Measurements from ENCODE around the gene SPRR4.
"Not testable (repeated sequence)": the region's sequence is repeated elsewhere in the genome, so short reads cannot be mapped to it uniquely, and the experiment has no call there.

The SPRR4 gene

DNA sequence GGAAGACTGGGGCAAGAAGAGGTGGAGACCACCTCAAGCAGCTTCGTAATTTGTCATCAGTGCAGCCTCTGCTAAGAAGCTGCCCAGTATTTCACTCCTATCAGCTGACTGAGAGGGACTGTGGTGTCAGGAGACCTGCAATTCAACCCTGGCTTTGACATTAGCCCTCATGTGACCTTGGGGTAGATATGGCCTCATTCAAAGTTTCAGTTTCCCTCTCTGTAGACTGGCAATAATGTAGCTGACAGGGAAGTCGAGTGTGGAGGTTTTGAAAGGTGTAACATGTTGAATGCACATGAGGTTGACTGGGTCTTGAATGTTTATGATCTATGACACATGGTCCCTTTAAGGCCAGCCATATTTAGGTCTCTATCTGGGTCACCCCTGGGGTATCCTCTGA lies 2.2 kb upstream of the SPRR4 start:
- DNase-seq = no peak

- no peak for DNase-seq
Observed at GRCh38 chr1:152969036-152969435, 1.4 kb upstream of the SPRR4 start.

DNA sequence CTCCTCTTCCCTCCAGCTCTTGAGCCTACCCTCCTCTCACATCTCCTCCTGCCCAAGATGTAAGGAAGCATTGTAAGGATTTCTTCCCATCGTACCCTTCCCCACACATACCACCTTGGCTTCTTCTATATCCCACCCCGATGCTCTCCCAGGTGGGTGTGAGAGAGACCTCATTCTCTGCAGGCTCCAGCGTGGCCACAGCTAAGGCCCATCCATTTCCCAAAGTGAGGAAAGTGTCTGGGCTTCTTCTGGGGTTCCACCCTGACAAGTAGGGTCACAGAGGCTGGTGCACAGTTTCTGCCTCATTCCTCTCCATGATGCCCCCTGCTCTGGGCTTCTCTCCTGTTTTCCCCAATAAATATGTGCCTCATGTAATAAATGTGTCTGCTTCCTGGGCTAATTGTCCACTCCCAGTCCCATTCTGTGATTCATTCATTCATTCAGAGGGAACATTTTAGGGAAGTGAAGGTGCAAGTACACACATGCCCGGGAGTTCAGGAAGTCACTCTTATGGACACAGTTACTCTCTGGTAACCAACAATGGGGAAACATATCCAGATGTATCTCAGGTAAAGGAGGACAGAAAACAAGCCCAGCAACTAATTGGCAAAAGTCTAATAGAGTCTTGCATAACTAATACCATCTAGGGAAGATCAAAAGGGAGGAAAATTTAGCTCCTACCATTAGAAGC lies 1.9 kb downstream of the SPRR4 start:
- DNase-seq = no peak

DNA sequence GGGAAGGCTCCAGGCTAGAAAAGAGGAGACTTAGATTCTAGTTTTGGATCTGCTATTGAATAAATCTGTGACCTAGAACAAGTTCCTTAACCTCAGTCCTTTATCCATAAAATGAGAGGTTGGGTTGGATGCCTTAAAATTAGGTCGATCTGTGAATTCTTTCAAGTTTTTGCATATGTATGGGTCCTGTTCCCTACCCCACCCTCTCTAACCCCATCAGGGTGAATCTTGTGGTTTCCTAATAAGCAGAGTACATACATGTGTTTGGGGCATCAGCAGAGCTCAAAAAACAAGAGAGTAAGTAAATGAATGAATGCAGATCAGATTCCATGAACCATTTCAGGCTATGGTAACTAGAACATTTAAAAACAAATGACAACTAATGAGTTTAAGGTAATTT lies 6.2 kb downstream of the SPRR4 start:
- no peak for DNase-seq

DNA sequence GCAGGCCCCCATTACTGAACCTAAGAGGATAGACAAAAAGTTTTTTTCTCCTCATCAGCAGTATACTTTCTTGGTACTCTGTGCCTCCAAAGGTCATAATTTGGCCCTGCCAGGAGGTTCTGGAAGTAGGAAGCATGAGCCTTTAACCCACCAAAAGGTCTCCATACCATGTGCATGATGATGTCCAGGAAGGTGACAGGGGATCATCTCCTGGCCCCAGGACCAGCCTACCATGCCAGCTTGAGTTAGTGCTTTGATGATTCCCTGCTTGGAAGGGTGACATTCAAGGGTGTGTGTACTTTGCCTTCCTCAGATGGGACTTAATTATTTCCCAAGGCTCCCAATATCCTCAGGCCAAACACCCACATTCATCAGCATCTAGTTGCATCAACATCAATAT lies 7.2 kb downstream of the SPRR4 start:
- DNase-seq = no peak

- DNase-seq = no peak
Observed at GRCh38 chr1:152980676-152981075, 10.2 kb downstream of the SPRR4 start.

GRCh38 chr1:152981146-152981871 lies 10.9 kb downstream of the SPRR4 start:
- DNase-seq = no peak

GRCh38 chr1:152982076-152982475 lies 11.6 kb downstream of the SPRR4 start:
- no peak for DNase-seq

- DNase-seq = no peak
Observed at GRCh38 chr1:152983234-152983633, 12.8 kb downstream of the SPRR4 start.

DNA sequence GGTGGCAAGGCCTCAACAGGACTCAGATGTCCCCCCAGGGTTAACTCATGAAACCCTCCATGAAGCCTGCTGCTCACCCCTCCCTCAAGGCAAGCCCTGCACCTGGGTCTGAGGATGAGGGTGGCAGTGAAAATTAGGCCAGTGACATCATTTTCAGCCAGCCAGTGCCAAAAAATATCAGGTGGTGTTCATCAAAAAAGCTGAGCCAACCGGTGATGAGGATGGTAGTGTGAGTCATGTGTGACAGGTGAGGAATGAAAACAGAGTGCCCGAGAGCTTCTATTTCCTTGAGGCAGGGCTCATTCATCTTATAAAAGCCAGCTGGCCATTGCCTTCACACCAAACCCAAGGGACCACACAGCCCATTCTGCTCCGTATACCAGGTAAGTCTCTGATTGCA lies 13.3 kb downstream of the SPRR4 start, which contains the start of gene SPRR1A:
Gene SPRR1A (plus strand): TSS at position 339 of the 400 bp plus-strand sequence. CDS start 1,150 bp downstream, outside the sequence.
- DNase-seq = no peak

DNA sequence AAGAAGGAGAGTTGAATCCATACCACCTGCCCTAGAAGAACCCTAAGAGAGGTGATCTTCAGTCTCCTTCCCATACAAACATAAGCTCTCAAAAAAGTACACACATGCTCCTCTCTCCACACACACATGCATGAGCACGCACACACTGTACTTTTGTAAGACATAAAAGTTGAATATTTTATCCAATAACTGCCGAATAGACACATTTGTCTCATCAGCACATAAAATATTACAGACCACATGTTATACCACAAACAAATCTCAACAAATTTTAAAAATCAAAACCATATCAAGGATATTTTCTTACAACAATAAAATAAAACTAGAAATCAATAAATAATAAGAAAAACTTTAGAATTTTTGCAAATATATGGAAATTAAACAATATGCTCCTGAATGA lies 16.1 kb downstream of the SPRR4 start:
- no peak for DNase-seq

- no peak for DNase-seq
Observed at GRCh38 chr1:152993186-152993585, 22.7 kb downstream of the SPRR4 start.

- no peak for DNase-seq
Observed at GRCh38 chr1:152995842-152996241, 25.4 kb downstream of the SPRR4 start.

DNA sequence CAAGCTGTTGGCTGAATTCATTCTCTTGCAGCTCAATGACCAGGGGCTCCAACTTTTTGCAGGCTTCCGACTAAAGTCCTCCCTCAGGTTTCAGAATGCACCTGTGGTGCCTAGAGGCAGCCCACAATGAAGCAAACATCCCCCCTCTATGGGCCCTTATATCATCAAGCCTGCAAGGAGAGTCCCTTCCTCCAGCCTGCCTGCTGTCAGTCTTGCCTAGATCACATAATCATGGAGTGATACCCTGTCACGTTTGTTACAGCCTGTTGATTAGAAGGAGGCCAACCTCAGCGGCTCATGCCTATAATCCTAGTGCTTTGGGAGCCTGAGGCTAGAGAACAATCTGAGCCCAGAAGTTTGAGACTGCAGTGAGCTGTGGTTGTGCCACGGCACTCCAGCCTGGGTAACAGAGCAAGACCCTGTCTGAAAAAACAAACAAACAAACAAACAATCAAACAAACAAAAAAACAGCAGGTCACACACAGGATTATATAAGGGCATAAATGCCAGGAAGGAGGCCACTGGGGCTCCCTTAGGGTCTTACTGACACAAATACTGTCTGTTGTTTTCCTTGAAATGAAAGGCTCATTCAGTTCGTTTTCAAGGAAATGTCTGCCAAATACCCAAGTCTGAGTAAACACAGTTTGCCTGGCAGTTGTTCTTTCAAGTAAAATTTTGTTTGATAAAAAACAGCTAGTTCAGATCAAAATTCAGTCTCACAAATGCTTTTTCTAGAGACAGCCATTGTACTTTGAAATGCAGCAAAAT lies 26.4 kb downstream of the SPRR4 start:
- no peak for DNase-seq

GRCh38 chr1:152997901-152998300 lies 27.5 kb downstream of the SPRR4 start:
- no peak for DNase-seq

- DNase-seq = no peak
Observed at GRCh38 chr1:152998476-152998875, 28.0 kb downstream of the SPRR4 start.

GRCh38 chr1:152999818-153000217 lies 29.4 kb downstream of the SPRR4 start:
- no peak for DNase-seq

- DNase-seq = no peak
Observed at GRCh38 chr1:153000294-153000693, 29.8 kb downstream of the SPRR4 start.

- no peak for DNase-seq
Observed at GRCh38 chr1:153001382-153001781, 30.9 kb downstream of the SPRR4 start, which contains the start of gene SPRR3. Gene SPRR3, plus strand, starts transcription at chr1:153001749. Its CDS starts 1,272 bp downstream, at chr1:153003021.

- DNase-seq = not testable (repeated sequence)
Observed at GRCh38 chr1:153011235-153011758, 40.8 kb downstream of the SPRR4 start.

DNA sequence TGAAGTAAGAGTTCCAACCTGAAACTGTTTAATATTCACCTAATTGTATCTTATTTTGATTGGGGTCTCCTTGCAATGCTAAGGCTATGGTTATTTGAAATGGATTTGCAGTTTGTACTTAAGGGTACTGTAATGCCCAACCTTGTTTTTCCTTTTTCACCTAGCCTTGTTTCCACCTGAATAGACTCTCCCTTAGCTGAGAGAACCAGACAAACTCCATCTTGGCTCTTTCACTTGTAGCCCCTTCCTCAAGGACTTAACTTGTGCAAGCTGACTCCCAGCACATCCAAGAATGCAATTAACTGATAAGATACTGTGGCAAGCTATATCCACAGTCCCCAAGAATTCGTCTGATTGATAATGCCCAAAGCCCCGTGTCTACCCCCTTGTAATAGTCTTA lies 51.4 kb downstream of the SPRR4 start:
- DNase-seq = not testable (repeated sequence)
